GM23248 (cell line): ENCODE measurements around the gene SHISA6. TPM values are rescaled to one million over a fixed set of nuclear protein-coding genes. Genes with fewer than 3 reads are reported as not detected.

Source experiments
- DNase-seq: peaks from one replicate; pipeline ENCODE4 v3.0.0-alpha.2; 2015
- H2AFZ ChIP-seq: fragments of 200-600 bp; sonication (generic); 2 replicates; pipeline ENCODE4 v1.6.1; 2016; ENCODE audit warnings: antibody characterized with exemption
- H3F3A ChIP-seq: fragments of 200-600 bp; sonication (generic); 2 replicates; pipeline ENCODE4 v1.6.1; 2016; ENCODE audit warnings: mild to moderate bottlenecking, antibody characterized with exemption, mixed run types; ENCODE audit not compliant: insufficient read depth
- H3K27ac ChIP-seq: fragments of 200-600 bp; sonication (generic); 2 replicates; pipeline ENCODE4 v1.5.1; 2016; ENCODE audit warnings: mild to moderate bottlenecking
- H3K27me3 ChIP-seq: fragments of 200-600 bp; sonication (generic); replicated peaks from 2 replicates; pipeline ENCODE4 v1.6.1; 2016; ENCODE audit warnings: mild to moderate bottlenecking; ENCODE audit not compliant: insufficient read depth
- H3K36me3 ChIP-seq: fragments of 200-600 bp; sonication (generic); 2 replicates; pipeline ENCODE4 v1.6.1; 2016; ENCODE audit warnings: low read depth, mild to moderate bottlenecking
- H3K4me1 ChIP-seq: fragments of 200-600 bp; sonication (generic); 2 replicates; pipeline ENCODE4 v1.6.1; 2016; ENCODE audit warnings: mild to moderate bottlenecking; ENCODE audit not compliant: insufficient read depth
- H3K4me2 ChIP-seq: fragments of 200-600 bp; sonication (generic); one replicate; pipeline ENCODE4 v1.6.1; 2016; ENCODE audit warnings: mild to moderate bottlenecking; ENCODE audit not compliant: unreplicated experiment
- H3K4me3 ChIP-seq: fragments of 200-600 bp; sonication (generic); 2 replicates; pipeline ENCODE4 v1.5.1; 2016; ENCODE audit warnings: mild to moderate bottlenecking
- H3K79me2 ChIP-seq: fragments of 200-600 bp; sonication (generic); 2 replicates; pipeline ENCODE4 v1.6.1; 2016; ENCODE audit warnings: mild to moderate bottlenecking; ENCODE audit not compliant: insufficient read depth
- H3K9ac ChIP-seq: fragments of 200-600 bp; sonication (generic); 2 replicates; pipeline ENCODE4 v1.6.1; 2016; ENCODE audit warnings: mild to moderate bottlenecking
- H3K9me2 ChIP-seq: fragments of 200-600 bp; sonication (generic); 2 replicates; pipeline ENCODE4 v1.6.1; 2016; ENCODE audit warnings: mixed run types, mild to moderate bottlenecking, moderate library complexity; ENCODE audit not compliant: insufficient read depth
- H3K9me3 ChIP-seq: fragments of 200-600 bp; sonication (generic); one replicate; pipeline ENCODE4 v1.6.1; 2017; ENCODE audit warnings: low read depth
- H4K20me1 ChIP-seq: fragments of 200-600 bp; sonication (generic); 2 replicates; pipeline ENCODE4 v1.6.0; 2016; ENCODE audit not compliant: insufficient read depth
- EZH2 ChIP-seq: fragments of 200-600 bp; sonication (generic); IDR thresholded peaks from 2 replicates; pipeline ENCODE4 v1.6.1; 2018; ENCODE audit warnings: antibody characterized with exemption, mild to moderate bottlenecking; ENCODE audit not compliant: insufficient read depth, poor library complexity, severe bottlenecking
- EZH2phosphoT487 ChIP-seq: fragments of 200-600 bp; sonication (generic); IDR thresholded peaks from 2 replicates; pipeline ENCODE4 v1.6.1; 2018; ENCODE audit warnings: antibody characterized with exemption, moderate library complexity, mild to moderate bottlenecking, low read depth; ENCODE audit not compliant: insufficient read depth
- WGBS, 2 experiments: methylation state at CpG; one replicate each; pipeline ENCODE4 v1.1.6; 2015 to 2017; ENCODE audit warnings: low lambda C conversion rate in 2 of 2, low coverage in 1 of 2; ENCODE audit errors: missing lambda C conversion rate in 2 of 2; 5-methylcytosine and 5-hydroxymethylcytosine counted together
- in situ Hi-C: fragments of 300-500 bp; cut with MboI; formaldehyde crosslinking; loops from 2 replicates; pipeline ENCODE4 v1.15.0; 2020
- polyA plus RNA-seq: library from polyadenylated mRNA; unstranded; fragments of >200 nt; fragmentation: Nextera tagmentation; extraction: Ambion mirVana; gene quantifications from 2 replicates; pipeline ENCODE4 v1.2.1, GENCODE V29; 2016
- total RNA-seq: library from RNA; depleted of rRNA; stranded (reverse); fragments of >200 nt; shearing (Covaris generic); gene quantifications from 2 replicates; pipeline ENCODE4 v1.2.3, GENCODE V29; 2014

SHISA6 gene
- total and polyA plus RNA-seq, 2 experiments from 2014 or later = not detected

- no peak overlapping the region for H3K4me3 ChIP-seq
- H3K9me3 ChIP-seq = no peaks in the 10 kb centered on the region
- TF ChIP-seq EZH2phosphoT487 = no peak
- no peak for TF ChIP-seq EZH2
- no peaks in the 10 kb centered on the region for H3K36me3 ChIP-seq
- in situ Hi-C loops = no loop called here
- no peaks in the 10 kb centered on the region for H3K4me1 ChIP-seq
- no peak overlapping the region for H2AFZ ChIP-seq
- H3K27ac ChIP-seq = no peak overlapping the region
- no peaks in the 10 kb centered on the region for H3K9me2 ChIP-seq
- no peaks in the 10 kb centered on the region for H3K27me3 ChIP-seq
- no peaks in the 10 kb centered on the region for H3K79me2 ChIP-seq
- DNase-seq = no peak
- 22 to 26% methylated on average over 7 of the region's 7 CpGs for WGBS, 2 experiments
- H3F3A ChIP-seq = no peaks in the 10 kb centered on the region
- no peaks in the 10 kb centered on the region for H4K20me1 ChIP-seq
- no peak overlapping the region for H3K9ac ChIP-seq
- H3K4me2 ChIP-seq = no peak overlapping the region
Observed at GRCh38 chr17:11380761-11381160, 139.7 kb downstream of the SHISA6 start.

GRCh38 chr17:11383157-11383556 lies 142.1 kb downstream of the SHISA6 start:
- H3K4me3 ChIP-seq = no peak overlapping the region
- TF ChIP-seq EZH2phosphoT487 = no peak
- no peak for TF ChIP-seq EZH2

GRCh38 chr17:11384131-11384530 lies 143.1 kb downstream of the SHISA6 start:
- TF ChIP-seq EZH2 = no peak
- TF ChIP-seq EZH2phosphoT487 = no peak
- H3K27me3 ChIP-seq = no peaks in the 10 kb centered on the region
- 23% methylated on average over 3 of the region's 3 CpGs for WGBS, 2 experiments
- no peaks in the 10 kb centered on the region for H3K9me3 ChIP-seq
- no peak overlapping the region for H3K27ac ChIP-seq
- H3K36me3 ChIP-seq = no peaks in the 10 kb centered on the region
- no peak for DNase-seq
- H2AFZ ChIP-seq = no peak overlapping the region
- H4K20me1 ChIP-seq = no peaks in the 10 kb centered on the region
- H3K79me2 ChIP-seq = no peaks in the 10 kb centered on the region
- H3K4me1 ChIP-seq = no peaks in the 10 kb centered on the region
- in situ Hi-C loops = no loop called here
- H3K9me2 ChIP-seq = no peaks in the 10 kb centered on the region
- no peak overlapping the region for H3K9ac ChIP-seq
- H3K4me2 ChIP-seq = no peak overlapping the region
- no peak overlapping the region for H3K4me3 ChIP-seq
- H3F3A ChIP-seq = no peaks in the 10 kb centered on the region

More at GRCh38 chr17:11383157-11383556, 142.1 kb downstream of the SHISA6 start:
- Histone ChIP-seq H2AFZ (no peak overlapping the region), H3K9ac (no peak overlapping the region), H3K79me2 (no peaks in the 10 kb centered on the region), H3K9me2 (no peaks in the 10 kb centered on the region), H3K27ac (no peak overlapping the region), H3K27me3 (no peaks in the 10 kb centered on the region), H3F3A (no peaks in the 10 kb centered on the region), H3K4me1 (no peaks in the 10 kb centered on the region), H3K9me3 (no peaks in the 10 kb centered on the region), H4K20me1 (no peaks in the 10 kb centered on the region), H3K36me3 (no peaks in the 10 kb centered on the region), H3K4me2 (no peak overlapping the region)
- in situ Hi-C loops = no loop called here
- DNase-seq = no peak
- 45 to 48% methylated on average over 5 of the region's 5 CpGs for WGBS, 2 experiments

GRCh38 chr17:11387610-11388009 lies 146.6 kb downstream of the SHISA6 start:
- no peak for DNase-seq
- no peak overlapping the region for H3K4me2 ChIP-seq

GRCh38 chr17:11388054-11388453 lies 147.0 kb downstream of the SHISA6 start:
- Histone ChIP-seq H3K36me3 (no peaks in the 10 kb centered on the region), H3K9me3 (no peaks in the 10 kb centered on the region), H2AFZ (no peak overlapping the region), H4K20me1 (no peaks in the 10 kb centered on the region), H3K9ac (no peak overlapping the region), H3K27ac (no peak overlapping the region), H3K9me2 (no peaks in the 10 kb centered on the region), H3F3A (no peaks in the 10 kb centered on the region), H3K4me3 (no peak overlapping the region), H3K4me1 (no peaks in the 10 kb centered on the region), H3K79me2 (no peaks in the 10 kb centered on the region), H3K27me3 (no peaks in the 10 kb centered on the region), H3K4me2 (no peak overlapping the region)
- no peak for DNase-seq
- TF ChIP-seq EZH2phosphoT487 (no peak), EZH2 (no peak)
- WGBS, 2 experiments = 29 to 30% methylated on average over 6 of the region's 6 CpGs
- in situ Hi-C loops = no loop called here

More at GRCh38 chr17:11387610-11388009, 146.6 kb downstream of the SHISA6 start:
- Histone ChIP-seq H3K9me3 (no peaks in the 10 kb centered on the region), H3K4me3 (no peak overlapping the region), H3F3A (no peaks in the 10 kb centered on the region), H4K20me1 (no peaks in the 10 kb centered on the region), H3K79me2 (no peaks in the 10 kb centered on the region), H3K4me1 (no peaks in the 10 kb centered on the region), H3K27me3 (no peaks in the 10 kb centered on the region), H3K9ac (no peak overlapping the region), H3K36me3 (no peaks in the 10 kb centered on the region), H3K27ac (no peak overlapping the region), H3K9me2 (no peaks in the 10 kb centered on the region), H2AFZ (no peak overlapping the region)
- TF ChIP-seq EZH2 = no peak
- no peak for TF ChIP-seq EZH2phosphoT487
- in situ Hi-C loops = no loop called here
- 7 to 21% methylated on average over 2 of the region's 2 CpGs for WGBS, 2 experiments
